NCI-H2081 (cell line): ENCODE data around the gene GPANK1.

Experiments used
- DNase-seq, 2 experiments: peaks; one replicate each; lab custom pipeline; 2025; lab: John Stamatoyannopoulos, UW

GPANK1 gene

DNA sequence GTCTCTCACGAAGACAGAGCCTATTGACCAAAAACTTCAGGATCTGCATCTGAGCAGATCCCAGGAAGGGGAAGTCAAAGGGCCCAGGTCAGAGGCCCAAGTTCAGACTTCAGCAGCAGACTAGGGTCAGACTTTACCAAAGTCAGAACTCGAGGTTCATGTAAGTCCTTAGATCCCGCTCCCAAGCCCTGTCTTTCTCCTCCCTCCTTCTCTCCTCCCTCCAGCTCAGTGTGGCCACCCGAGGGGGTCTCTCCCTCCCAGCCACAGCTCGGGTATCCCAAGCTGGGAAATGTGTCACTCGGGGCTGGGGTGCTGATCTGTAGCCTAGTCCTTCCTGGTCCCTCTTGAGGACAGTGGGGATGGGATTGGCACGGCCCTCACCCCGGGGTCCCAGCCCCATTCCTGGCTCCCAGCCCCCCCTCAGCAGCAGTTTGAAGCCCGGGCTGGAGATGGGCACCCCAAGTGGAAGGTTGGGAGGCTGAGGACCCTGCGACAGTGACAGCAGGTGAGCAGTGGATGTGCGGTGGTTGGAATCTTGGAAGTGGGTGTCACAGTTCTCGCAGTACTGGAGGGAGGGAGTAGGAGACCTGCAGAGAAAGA, 2.6 kb downstream of the GPANK1 start:
- no peak for DNase-seq

GRCh38 chr6:31661262-31662123, 3.3 kb downstream of the GPANK1 start:
- DNase-seq: no peak

DNA sequence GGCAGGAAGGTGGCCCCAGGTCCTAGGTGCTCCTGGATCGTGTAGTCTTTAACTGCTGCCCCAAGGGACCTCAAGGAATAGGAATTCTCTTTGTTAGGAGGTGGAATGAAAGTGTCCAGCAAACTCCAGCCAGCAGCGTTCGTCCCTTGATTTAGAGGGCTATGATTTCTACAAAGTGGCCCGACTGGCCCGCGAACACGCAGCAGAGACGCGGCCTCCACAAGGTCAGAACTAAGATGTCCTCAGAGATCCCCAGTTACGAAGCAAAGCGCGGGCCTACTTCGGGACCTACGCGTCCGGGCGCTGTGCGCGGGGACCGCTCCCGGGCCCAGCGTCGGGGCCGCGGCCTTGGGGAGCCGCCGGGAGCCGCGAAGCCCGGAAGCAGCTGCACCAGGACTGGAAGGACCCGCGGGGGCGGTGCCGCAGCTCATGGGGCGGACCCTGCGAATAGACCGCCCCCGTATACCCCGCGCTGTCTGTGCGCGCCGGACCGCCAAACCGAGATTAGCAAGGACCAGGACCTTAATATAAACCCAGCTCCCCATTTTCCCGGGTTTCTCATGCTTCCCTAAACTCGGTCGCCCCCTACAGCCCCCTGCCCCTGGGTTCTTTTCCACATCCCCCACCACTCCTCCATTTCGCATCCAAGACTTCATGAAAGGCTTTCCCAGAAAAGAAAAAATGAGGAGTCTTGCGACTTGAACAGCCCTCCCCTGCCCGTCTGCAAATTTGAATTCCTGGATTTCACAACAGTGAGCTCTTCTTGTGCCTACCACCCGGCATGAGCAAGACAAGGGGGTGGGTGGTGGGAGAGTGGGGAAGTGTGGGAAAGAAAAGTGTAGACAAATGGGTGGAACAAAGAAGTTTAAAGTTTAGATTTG, 4.2 kb downstream of the GPANK1 start, which contains the start of gene C6orf47:
TSS of gene C6orf47 (minus strand) at position 398 of the 881 bp plus-strand sequence. CDS start 831 bp downstream, outside the sequence.
- DNase-seq: peak; percentile 79 to 87

DNA sequence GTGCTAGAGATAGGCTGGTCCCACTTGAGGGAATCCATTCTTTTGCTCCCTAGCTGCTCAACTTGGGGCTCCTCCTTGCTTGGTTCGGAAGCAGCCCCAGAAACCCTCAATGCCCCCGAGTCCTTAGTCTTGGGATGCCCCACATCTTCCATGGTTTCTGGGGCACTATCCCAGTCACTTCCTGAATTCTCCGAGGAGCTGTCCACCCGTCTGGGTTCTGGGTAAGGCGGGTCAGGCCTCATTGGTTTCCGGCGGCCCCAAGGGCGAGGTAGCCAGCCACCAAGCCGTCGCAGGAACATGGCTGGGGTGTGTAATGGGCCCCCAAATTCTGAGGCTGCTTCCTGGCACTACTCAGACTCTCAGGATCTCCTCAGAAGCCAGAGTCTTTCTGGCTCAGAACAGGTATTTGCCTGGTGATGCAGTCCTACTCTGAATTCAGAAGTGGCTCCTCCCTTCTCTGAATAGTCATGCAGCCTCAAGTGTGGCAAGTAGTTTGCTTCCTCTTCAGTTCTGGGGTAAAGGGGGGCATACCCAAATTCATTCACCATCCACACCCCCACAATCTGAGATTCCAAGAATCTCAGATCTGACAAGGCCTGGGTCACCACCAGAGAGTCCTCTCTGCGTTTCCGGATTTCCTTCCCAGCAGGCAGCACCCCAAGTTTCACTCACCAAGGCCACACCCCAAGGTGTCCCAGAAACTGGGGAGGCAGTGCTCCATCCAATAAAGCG, 5.0 kb downstream of the GPANK1 start:
- DNase-seq: no peak

DNA sequence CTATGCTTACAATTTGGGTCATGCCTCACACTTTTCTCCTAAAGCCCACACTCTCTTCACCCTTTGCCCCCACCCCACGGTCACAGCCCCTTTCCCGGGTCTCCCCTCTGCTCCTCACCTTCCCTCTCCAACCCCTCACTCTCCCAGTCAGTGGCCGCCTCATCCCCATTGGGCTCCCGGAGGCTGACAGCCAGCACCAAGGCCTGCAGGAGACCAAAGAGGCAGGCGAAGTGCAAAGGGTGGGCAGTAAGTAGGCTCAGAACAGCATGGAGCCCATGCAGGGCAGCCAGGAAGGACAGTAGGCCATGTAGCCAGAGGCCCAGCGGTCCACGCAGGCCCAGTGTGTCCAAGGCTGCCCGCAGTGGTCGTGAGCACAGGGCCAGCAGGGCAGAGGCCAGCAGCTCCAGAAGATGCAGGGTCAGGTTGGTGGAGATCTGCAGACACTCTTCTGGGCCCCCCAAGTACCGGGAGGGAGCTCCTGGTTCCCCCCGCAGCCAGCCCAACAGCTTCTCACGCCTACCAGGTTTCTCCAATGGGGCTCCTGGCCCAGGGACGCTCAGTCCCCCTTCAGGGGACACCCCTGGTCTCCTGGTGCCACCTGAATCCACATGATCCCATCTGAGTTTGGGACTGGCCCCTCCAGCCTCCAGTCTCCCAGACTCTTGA, 5.7 kb downstream of the GPANK1 start:
- DNase-seq: no peak

- DNase-seq: no peak
Observed at GRCh38 chr6:31658158-31658688, 6.6 kb downstream of the GPANK1 start.

GRCh38 chr6:31657406-31658157, 7.2 kb downstream of the GPANK1 start:
- DNase-seq: no peak

DNA sequence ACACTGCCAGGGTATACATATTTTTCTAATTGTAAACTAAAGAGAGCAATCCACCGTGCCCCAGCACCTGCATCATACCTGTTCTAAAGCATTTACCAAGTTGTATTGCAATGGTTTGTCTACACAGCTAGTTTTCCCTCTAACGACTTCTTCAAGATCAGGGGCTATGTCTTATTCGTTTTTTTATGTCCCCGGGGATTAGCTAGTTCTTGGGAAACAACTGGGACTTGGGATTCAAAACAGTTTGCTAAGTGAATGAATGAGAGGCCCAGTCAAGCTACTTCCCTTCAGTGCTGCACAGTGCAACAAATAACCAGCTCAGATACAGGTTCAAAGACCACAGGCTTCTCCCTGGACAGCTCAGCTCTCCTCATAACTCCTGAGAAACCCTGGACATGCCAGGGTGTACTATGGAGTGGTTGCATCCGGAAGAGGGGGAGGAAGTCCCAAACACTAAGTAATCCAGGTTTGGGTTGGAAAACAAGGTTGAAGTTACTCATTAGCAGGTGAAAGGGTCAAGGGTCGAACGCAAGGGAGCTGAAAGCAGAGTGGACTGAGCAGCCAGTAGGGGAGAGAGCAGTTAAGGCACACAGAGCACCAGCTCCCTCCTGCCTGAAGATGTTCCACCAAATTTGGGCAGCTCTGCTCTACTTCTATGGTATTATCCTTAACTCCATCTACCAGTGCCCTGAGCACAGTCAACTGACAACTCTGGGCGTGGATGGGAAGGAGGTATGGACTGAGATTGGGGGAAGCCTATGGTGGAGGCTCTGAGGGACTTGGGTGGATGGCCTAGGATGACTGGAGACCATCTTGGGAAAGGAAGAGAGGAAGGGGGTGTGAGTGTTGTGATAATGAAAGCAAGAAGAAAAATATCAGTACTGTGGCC, 9.2 kb downstream of the GPANK1 start, which contains the start of gene APOM:
TSS of gene APOM (plus strand) at position 546 of the 889 bp plus-strand sequence. CDS start at position 619, 73 bp downstream.
- no peak for DNase-seq

- DNase-seq: no peak
Observed at GRCh38 chr6:31654574-31655348, 10.0 kb downstream of the GPANK1 start.

GRCh38 chr6:31652925-31653724, 11.7 kb downstream of the GPANK1 start:
- DNase-seq: peak; percentile 94 to 97

DNA sequence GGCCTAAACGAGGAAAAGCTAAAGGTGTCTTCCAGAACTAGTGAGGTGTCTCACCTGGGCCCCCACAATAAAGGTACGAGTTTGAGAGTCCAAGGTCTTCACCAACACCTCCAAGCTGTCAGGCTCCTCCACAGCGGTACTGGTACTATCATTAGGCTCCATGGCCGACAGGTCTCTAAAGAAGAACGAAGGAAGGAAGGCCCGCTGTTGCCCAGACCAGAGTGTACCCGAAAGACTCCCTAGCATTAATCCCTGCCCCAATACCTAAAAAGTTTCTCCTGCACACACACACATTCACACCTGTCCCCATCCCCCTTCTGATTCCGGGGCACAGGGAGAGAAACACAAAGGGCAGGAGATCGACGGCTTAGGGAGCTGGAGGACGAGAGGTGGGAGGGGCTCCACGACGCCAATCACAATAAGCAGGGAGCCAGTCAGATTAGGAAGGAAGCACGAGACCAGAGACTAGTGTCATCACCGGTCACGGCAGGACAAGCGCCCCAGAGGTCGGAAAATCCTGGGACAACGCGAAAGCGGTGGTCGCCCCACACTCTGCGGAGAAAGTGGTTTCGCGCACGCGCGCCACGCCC, 13.1 kb downstream of the GPANK1 start:
- DNase-seq: peak; percentile 31 to 65

DNA sequence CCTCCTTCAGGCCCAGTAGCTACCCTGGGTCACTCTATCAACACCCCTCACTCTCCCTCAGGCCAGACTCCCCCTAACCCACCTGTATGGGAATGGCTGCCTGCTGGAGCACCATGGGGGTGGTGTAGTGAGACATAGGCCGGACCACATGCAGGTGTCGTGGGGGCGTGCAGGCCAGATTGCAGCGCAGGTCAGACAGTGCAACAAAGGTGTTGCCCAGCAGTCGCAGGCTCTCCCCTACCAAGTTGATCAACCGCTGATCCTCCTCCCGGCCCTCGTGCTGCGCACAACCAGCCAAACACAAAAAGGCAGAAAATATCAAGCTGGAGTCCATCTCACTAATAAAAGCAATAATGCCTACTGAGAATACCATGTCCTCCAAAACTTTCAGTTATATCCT, 19.5 kb downstream of the GPANK1 start:
- no peak for DNase-seq

DNA sequence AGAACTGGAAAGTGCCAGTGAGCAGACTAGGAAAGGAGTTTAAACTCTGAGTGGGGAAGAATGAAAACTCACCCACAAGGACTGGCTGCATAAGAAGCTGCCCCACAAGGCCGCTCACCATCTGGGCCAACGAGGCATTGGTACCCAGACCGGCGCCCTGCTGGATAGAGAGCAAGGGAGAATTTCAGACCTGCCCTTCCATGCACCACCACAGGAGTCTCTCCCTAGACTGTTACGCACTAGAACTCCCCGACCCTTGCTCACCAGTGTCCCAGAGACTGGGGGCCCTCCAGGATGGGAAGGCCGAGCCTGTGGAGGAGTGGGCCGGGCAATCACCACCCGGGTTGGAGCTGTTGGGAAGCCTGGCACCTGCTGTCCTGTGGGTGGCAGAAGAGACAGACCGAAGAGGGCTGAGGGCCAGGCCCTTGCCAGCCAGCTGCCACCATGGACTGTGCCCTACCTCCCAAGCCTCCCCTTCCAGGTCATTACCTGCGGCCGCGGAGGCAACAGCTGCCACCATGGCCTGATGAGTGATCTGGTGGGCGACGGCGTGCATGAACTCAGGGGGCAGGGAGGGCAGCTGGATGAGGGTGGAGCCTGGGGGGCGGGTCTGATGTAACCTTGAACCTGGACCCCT, 20.9 kb downstream of the GPANK1 start:
- no peak for DNase-seq

GRCh38 chr6:31642798-31643570, 21.8 kb downstream of the GPANK1 start:
- DNase-seq: no peak

DNA sequence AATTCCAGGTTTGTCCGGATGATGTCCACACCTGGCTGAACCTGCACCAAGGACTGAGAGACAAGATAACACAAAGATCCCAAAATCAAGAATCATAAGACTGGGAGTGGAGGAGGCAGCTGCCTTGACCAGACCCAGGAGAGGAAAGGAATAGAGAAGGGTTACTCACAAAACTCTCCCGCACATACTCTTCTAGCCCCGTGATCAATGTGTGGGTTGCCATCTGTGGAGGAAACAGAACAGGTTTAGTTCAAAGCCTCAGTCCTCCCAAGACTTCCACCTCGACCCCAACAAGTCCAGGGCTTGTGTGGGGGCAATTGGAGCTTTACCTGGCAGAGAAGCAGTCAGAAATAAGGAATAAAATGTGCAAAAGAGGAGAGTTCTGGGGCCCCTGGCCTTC, 23.4 kb downstream of the GPANK1 start:
- no peak for DNase-seq

DNA sequence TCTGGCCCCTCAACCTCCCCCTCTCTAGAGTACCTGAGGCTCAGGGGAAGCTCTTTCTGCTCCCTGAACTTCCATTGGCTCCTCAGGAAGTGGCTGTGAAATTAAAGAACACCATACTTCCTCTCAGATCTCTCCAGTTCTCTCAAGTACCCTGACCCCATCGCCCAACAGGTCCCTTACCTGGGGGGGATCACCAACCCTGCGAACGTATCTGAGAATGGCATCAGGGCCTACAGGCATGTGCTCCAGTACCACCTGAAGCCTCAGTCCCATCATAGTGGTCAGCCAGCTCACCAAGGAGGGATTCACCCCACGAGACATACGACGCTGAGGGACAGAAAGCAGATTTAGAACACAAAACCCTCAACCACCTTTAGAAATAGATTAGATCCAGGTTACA, 24.2 kb downstream of the GPANK1 start:
- no peak for DNase-seq
